ENCODE results near the gene SUMO4. TPM values are rescaled to one million over a fixed set of nuclear protein-coding genes. Genes with fewer than 3 reads are reported as not detected.

Gene SUMO4
- total RNA-seq, 4 donors from 2014 or later = 1.2 to 15.3 (median 5.9) TPM; not detected in 1

DNA sequence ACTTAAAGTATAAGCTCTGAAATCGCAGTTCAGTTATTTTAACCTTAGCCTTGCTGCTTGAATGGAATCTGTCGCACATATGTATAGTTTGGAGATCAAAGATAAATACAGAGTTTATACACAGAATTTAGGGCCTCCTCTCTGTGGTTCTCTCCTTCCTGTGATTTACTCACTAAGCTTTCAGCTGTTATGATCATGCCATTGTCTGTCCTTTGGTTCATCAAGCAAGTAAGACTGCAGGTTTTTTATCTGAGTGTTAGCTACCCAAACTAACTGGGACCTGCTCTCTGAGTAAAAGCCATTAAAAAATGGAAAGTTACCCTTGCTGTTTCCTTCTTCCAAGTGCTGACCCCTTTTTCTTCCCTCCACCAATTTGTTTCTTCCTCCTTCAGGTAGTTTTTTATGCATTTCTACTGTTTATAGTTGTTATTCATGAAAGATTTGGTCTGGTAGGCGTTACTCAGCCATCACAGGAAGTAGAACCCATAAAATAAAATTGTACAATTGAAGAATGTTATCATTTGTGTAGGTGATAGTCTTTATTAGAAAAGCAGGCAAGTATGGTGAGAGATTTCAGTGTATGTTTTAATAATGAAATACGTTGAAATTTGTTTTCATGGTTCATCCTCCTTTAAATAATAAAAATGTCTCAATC, 33.7 kb upstream of the SUMO4 start:
- no peak overlapping the region for H3K4me3 ChIP-seq
- DNase-seq = no peak
- H3K36me3 ChIP-seq = no peaks in the 10 kb centered on the region
- no peak overlapping the region for H3K27ac ChIP-seq
- TF ChIP-seq, protein P1, sequence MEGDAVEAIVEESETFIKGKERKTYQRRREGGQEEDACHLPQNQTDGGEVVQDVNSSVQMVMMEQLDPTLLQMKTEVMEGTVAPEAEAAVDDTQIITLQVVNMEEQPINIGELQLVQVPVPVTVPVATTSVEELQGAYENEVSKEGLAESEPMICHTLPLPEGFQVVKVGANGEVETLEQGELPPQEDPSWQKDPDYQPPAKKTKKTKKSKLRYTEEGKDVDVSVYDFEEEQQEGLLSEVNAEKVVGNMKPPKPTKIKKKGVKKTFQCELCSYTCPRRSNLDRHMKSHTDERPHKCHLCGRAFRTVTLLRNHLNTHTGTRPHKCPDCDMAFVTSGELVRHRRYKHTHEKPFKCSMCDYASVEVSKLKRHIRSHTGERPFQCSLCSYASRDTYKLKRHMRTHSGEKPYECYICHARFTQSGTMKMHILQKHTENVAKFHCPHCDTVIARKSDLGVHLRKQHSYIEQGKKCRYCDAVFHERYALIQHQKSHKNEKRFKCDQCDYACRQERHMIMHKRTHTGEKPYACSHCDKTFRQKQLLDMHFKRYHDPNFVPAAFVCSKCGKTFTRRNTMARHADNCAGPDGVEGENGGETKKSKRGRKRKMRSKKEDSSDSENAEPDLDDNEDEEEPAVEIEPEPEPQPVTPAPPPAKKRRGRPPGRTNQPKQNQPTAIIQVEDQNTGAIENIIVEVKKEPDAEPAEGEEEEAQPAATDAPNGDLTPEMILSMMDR (IDR thresholded peaks at IDR 0.05) = no peak
- no peak for TF ChIP-seq POLR2A (IDR thresholded peaks at IDR 0.05)
- intact Hi-C loops (cut with DNase I; ENCODE audit: low total_unique reads) = no loop called here
- peaks cover 3% of the 10 kb centered on the region in 2 donors for H3K4me1 ChIP-seq
- H3K27me3 ChIP-seq = no peaks in the 10 kb centered on the region
- H3K9me3 ChIP-seq = peaks cover 0 to 2% of the 10 kb centered on the region in 2 donors

DNA sequence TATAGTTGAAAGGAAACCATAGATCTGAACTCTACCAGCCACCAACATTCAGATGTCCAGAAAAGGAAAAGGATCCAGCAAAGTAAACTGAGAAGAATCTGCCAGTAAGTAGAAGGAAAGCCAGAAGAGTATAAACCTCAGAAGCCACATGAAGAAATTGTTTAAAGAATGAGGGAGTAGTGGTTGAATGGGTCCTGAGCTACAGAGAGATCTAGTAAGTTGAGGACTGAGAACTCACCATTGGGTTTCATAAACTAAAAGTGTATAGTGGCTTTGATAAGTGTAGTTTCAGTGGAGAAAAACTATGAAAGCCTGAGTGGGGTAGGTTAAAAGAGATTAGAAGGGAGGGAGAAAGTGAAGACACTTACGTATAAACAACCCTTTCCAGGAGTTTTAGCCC, 32.0 kb upstream of the SUMO4 start:
- DNase-seq = no peak
- Histone ChIP-seq H3K27ac (no peak overlapping the region), H3K9me3 (no peaks in the 10 kb centered on the region), H3K4me1 (peaks cover 3% of the 10 kb centered on the region in 2 donors), H3K27me3 (no peaks in the 10 kb centered on the region), H3K36me3 (no peaks in the 10 kb centered on the region), H3K4me3 (no peak overlapping the region)
- no peak for TF ChIP-seq POLR2A (IDR thresholded peaks at IDR 0.05)
- TF ChIP-seq, protein P1 (IDR thresholded peaks at IDR 0.05) = no peak
- intact Hi-C loops (cut with DNase I; ENCODE audit: low total_unique reads) = no loop called here

DNA sequence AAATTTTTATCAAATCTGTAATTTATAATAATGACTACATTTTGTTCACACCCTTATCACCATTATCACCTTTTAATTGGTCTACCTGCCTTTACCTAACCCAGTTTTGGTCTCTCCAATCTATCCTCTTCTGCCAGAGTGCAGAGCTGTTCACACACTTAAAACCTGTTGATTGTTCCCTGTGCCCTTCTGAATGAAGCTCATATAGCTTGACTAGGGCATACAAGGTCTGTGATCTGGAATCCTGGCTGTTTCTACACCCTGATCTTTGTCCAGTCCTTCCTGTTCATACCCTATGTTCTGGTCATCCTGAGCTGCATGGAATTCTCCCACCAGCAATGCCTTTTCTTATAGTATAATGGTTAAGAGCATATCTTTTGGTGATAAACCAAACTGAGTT, 28.9 kb upstream of the SUMO4 start:
- peaks cover 0 to 3% of the 10 kb centered on the region in 2 donors for H3K4me1 ChIP-seq
- no peaks in the 10 kb centered on the region for H3K36me3 ChIP-seq
- H3K27ac ChIP-seq = no peak overlapping the region
- intact Hi-C loops (cut with DNase I; ENCODE audit: low total_unique reads) = no loop called here
- DNase-seq = no peak
- H3K9me3 ChIP-seq = no peaks in the 10 kb centered on the region
- TF ChIP-seq, protein P1 (IDR thresholded peaks at IDR 0.05) = no peak
- TF ChIP-seq POLR2A (IDR thresholded peaks at IDR 0.05) = no peak
- H3K27me3 ChIP-seq = no peaks in the 10 kb centered on the region
- H3K4me3 ChIP-seq = no peak overlapping the region

DNA sequence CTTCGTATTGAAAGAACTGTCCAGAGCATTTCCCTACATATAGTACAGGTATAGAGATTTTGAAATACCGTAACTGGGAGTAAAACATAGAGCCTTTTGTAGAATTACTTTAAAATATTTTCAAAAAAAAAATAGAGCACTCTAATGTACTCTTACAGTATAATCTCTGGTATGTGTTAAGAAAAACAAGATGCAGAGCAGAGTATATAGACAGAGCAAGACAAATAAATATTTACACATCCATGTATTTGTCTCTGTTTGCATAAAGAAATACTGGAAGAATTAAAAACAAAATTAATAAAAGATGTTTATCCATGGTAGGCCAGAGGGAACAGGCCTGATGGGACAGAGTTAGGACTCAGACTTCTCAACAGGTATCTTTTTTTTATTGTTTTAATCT, 28.0 kb upstream of the SUMO4 start:
- no peaks in the 10 kb centered on the region for H3K36me3 ChIP-seq
- no peak overlapping the region for H3K4me3 ChIP-seq
- H3K9me3 ChIP-seq = no peaks in the 10 kb centered on the region
- intact Hi-C loops (cut with DNase I; ENCODE audit: low total_unique reads) = no loop called here
- no peak overlapping the region for H3K27ac ChIP-seq
- H3K27me3 ChIP-seq = no peaks in the 10 kb centered on the region
- no peak for DNase-seq
- TF ChIP-seq, protein P1 (IDR thresholded peaks at IDR 0.05) = no peak
- TF ChIP-seq POLR2A (IDR thresholded peaks at IDR 0.05) = no peak
- no peaks in the 10 kb centered on the region for H3K4me1 ChIP-seq

DNA sequence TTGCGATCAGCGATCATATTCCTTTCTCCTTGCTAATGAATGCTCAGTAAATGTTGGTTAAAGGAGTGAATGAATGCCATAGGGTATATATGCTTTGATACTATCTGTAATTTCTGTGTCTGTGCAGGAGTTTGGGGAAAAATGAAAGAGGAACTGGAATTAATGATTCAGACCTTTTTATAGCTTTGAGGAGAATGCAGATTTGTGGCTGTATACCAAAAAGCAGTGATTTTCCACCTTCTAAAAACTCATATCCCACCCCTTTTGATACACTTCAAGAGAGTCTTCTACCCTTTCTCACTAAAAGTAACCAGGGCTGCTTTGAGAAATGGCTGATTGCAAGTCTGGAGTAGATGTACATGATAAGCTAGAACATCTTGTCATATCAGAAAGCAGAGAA, 26.6 kb upstream of the SUMO4 start:
- no peak overlapping the region for H3K27ac ChIP-seq
- H3K9me3 ChIP-seq = no peaks in the 10 kb centered on the region
- intact Hi-C loops (cut with DNase I; ENCODE audit: low total_unique reads) = no loop called here

More for the DNA sequence above, 26.6 kb upstream of the SUMO4 start:
- Histone ChIP-seq H3K27me3 (no peaks in the 10 kb centered on the region), H3K4me3 (no peak overlapping the region), H3K4me1 (no peaks in the 10 kb centered on the region), H3K36me3 (no peaks in the 10 kb centered on the region)
- no peak for DNase-seq
- TF ChIP-seq, protein P1 (IDR thresholded peaks at IDR 0.05) = no peak
- no peak for TF ChIP-seq POLR2A (IDR thresholded peaks at IDR 0.05)
